HepG2 (cell line): ENCODE data around the gene KANTR. TPM values are rescaled to one million over a fixed set of nuclear protein-coding genes. Genes with fewer than 3 reads are reported as not detected.

ENCODE experiments used
- CBFB ChIP-seq: sonication (generic); formaldehyde crosslinking; IDR thresholded peaks from 2 replicates; pipeline ENCODE4 v1.4.0; 2020; ENCODE audit warnings: missing genetic modification reagents
- ELF3 ChIP-seq: IDR thresholded peaks from 2 replicates; pipeline ENCODE4 v1.6.1; 2016; ENCODE audit warnings: missing genetic modification reagents, missing compliant biosample characterization
- HMGXB3 ChIP-seq: sonication (generic); formaldehyde crosslinking; IDR thresholded peaks from 2 replicates; pipeline ENCODE4 v1.4.0; 2020; ENCODE audit warnings: missing genetic modification reagents, borderline replicate concordance
- HNRNPL ChIP-seq: fragments of 200-400 bp; formaldehyde crosslinking; IDR thresholded peaks from 2 replicates; pipeline ENCODE4 v1.6.1; 2017; ENCODE audit warnings: mild to moderate bottlenecking, low read depth, low read length
- HOXD1 ChIP-seq: sonication (generic); formaldehyde crosslinking; IDR thresholded peaks from 2 replicates; pipeline ENCODE4 v1.5.0; 2020; ENCODE audit warnings: missing genetic modification reagents
- IKZF5 ChIP-seq: IDR thresholded peaks from 2 replicates; pipeline ENCODE4 v1.6.1; 2018; ENCODE audit warnings: missing genetic modification reagents, mild to moderate bottlenecking, missing compliant biosample characterization
- MTA3 ChIP-seq: sonication (generic); formaldehyde crosslinking; IDR thresholded peaks from 2 replicates; pipeline ENCODE4 v1.4.0; 2020; ENCODE audit warnings: missing genetic modification reagents
- MTF1 ChIP-seq: sonication (generic); formaldehyde crosslinking; IDR thresholded peaks from 2 replicates; pipeline ENCODE4 v1.5.0; 2020; ENCODE audit warnings: missing genetic modification reagents
- NFYB ChIP-seq: sonication (generic); formaldehyde crosslinking; IDR thresholded peaks from 2 replicates; pipeline ENCODE4 v1.4.0; 2020; ENCODE audit warnings: missing genetic modification reagents
- NR2F1 ChIP-seq, 2 experiments: fragments of 450-650 bp in 1 of 2; formaldehyde crosslinking in 1 of 2; IDR thresholded peaks; 2 replicates each; pipeline versions ENCODE4 v1.5.0 to v1.6.1; 2016 to 2020; ENCODE audit warnings: mild to moderate bottlenecking in 1 of 2, missing compliant biosample characterization in 1 of 2, missing genetic modification reagents in 1 of 2, moderate library complexity in 1 of 2
- PLSCR1 ChIP-seq: sonication (generic); formaldehyde crosslinking; IDR thresholded peaks from 2 replicates; pipeline ENCODE4 v1.5.0; 2020; ENCODE audit warnings: missing genetic modification reagents, mild to moderate bottlenecking, borderline replicate concordance
- PPARG ChIP-seq: conservative IDR thresholded peaks from 2 replicates; pipeline ENCODE4 v1.6.1; 2016; ENCODE audit warnings: missing biosample characterization, missing genetic modification reagents
- RORA ChIP-seq: sonication (generic); formaldehyde crosslinking; IDR thresholded peaks from 2 replicates; pipeline ENCODE4 v1.5.0; 2020; ENCODE audit warnings: mild to moderate bottlenecking, missing genetic modification reagents, moderate library complexity
- SMYD3 ChIP-seq: sonication (generic); formaldehyde crosslinking; IDR thresholded peaks from 2 replicates; pipeline ENCODE4 v1.8.1; 2023; ENCODE audit warnings: mild to moderate bottlenecking, missing genetic modification reagents
- ZBTB46 ChIP-seq: sonication (generic); formaldehyde crosslinking; IDR thresholded peaks from 2 replicates; pipeline ENCODE4 v1.4.0; 2020; ENCODE audit warnings: mild to moderate bottlenecking, missing genetic modification reagents, borderline replicate concordance
- ZFP36L2 ChIP-seq: sonication (generic); formaldehyde crosslinking; IDR thresholded peaks from 2 replicates; pipeline ENCODE4 v1.4.0; 2020; ENCODE audit warnings: missing genetic modification reagents
- ZMYM4 ChIP-seq: sonication (generic); formaldehyde crosslinking; IDR thresholded peaks from 2 replicates; pipeline ENCODE4 v1.8.1; 2023; ENCODE audit warnings: mild to moderate bottlenecking, missing genetic modification reagents
- ZNF230 ChIP-seq: sonication (generic); formaldehyde crosslinking; IDR thresholded peaks from 2 replicates; pipeline ENCODE4 v1.4.0; 2020; ENCODE audit warnings: mild to moderate bottlenecking, missing genetic modification reagents
- ZNF737 ChIP-seq: sonication (generic); formaldehyde crosslinking; IDR thresholded peaks from 2 replicates; pipeline ENCODE4 v1.5.0; 2020; ENCODE audit warnings: missing genetic modification reagents, mild to moderate bottlenecking, borderline replicate concordance
- ZNF746 ChIP-seq: sonication (generic); formaldehyde crosslinking; IDR thresholded peaks from 2 replicates; pipeline ENCODE4 v1.8.0; 2022; ENCODE audit warnings: mild to moderate bottlenecking, missing genetic modification reagents
- ZNF792 ChIP-seq: IDR thresholded peaks from 2 replicates; pipeline ENCODE4 v1.6.1; 2016
- ZSCAN21 ChIP-seq: sonication (generic); formaldehyde crosslinking; IDR thresholded peaks from 2 replicates; pipeline ENCODE4 v1.8.0; 2022; ENCODE audit warnings: mild to moderate bottlenecking, missing genetic modification reagents, moderate library complexity, borderline replicate concordance
- ZSCAN30 ChIP-seq: sonication (generic); formaldehyde crosslinking; IDR thresholded peaks from 2 replicates; pipeline ENCODE4 v1.5.0; 2020; ENCODE audit warnings: mild to moderate bottlenecking, missing genetic modification reagents
- polyA plus RNA-seq, 8 experiments: library from polyadenylated mRNA; depleted of rRNA in 3 of 8; stranded (reverse) in 7 of 8; unstranded in 1 of 8; fragments of >200 nt; fragmentation: Illumina TruSeq in 4 of 8; extraction: Trizol in 4 of 8; gene quantifications; 2 replicates each; pipeline versions ENCODE4 v1.2.1 to v1.2.3, GENCODE V29; 2011 to 2016; ENCODE audit warnings: low read depth in 4 of 8, missing spikeins in 1 of 8, mixed read lengths in 1 of 8; ENCODE audit not compliant: insufficient read depth in 1 of 8
- total RNA-seq, 5 experiments: library from RNA; depleted of rRNA; stranded (reverse); fragments of >200 nt; fragmentation: Illumina TruSeq; extraction: Trizol; gene quantifications; 2 replicates each; pipeline ENCODE4 v1.2.3, GENCODE V29; 2016; ENCODE audit warnings: low read depth in 1 of 5

KANTR gene
- total and polyA plus RNA-seq, 2 of the 13 experiments (the other 11 are each of a cell fraction or from before 2014, with no cell fraction given), result 4.4 to 9.0 TPM

GRCh38 chrX:53081925-53082772 is 11.8 kb upstream of the KANTR start, which contains the start of gene TSPYL2 (continued):
- TF ChIP-seq ZBTB46 (no peak), ZMYM4 (0 out of 2 replicates have a peak, but pooled peaks have one; percentile 72), ZNF746 (CRISPR knock-in tag) (no peak), MTF1 (CRISPR knock-in tag) (no peak), ELF3 (CRISPR knock-in tag) (no peak), RORA (CRISPR knock-in tag) (no peak), NFYB (CRISPR knock-in tag) (peak; percentile 85), ZNF230 (CRISPR knock-in tag) (no peak), HOXD1 (CRISPR knock-in tag) (no peak), ZNF792 (CRISPR knock-in tag) (no peak), MTA3 (no peak), PLSCR1 (CRISPR knock-in tag) (no peak), PPARG (CRISPR knock-in tag) (no peak), ZSCAN30 (CRISPR knock-in tag) (no peak), ZSCAN21 (CRISPR knock-in tag) (no peak; the same call in 1 of the 2 replicates), IKZF5 (CRISPR knock-in tag) (no peak), NR2F1 (CRISPR knock-in tag; IDR thresholded peaks at IDR 0.05) (no peak), CBFB (CRISPR knock-in tag) (no peak), SMYD3 (CRISPR knock-in tag) (no peak), HMGXB3 (no peak), ZNF737 (CRISPR knock-in tag) (no peak), ZFP36L2 (no peak), HNRNPL (no peak)
